Skeletal muscle satellite cell (primary cell): ENCODE measurements around the gene SERPINB2.
A peak's percentile ranks its signal among the peaks of the same experiment; 100 is the strongest.
"Not testable (repeated sequence)": the region's sequence is repeated elsewhere in the genome, so short reads cannot be mapped to it uniquely, and the experiment has no call there.

Source experiments
- H3K27me3 ChIP-seq: 2 replicates; pipeline ENCODE4 v1.7.0; 2013; ENCODE audit warnings: low read length; ENCODE audit not compliant: control insufficient read depth, insufficient read depth
- H3K36me3 ChIP-seq: 2 replicates; pipeline ENCODE4 v1.7.0; 2013; ENCODE audit warnings: mild to moderate bottlenecking, control low read depth, low read length; ENCODE audit not compliant: insufficient read depth
- H3K4me1 ChIP-seq: 2 replicates; pipeline ENCODE4 v1.7.0; 2013; ENCODE audit warnings: low read length; ENCODE audit not compliant: control insufficient read depth, insufficient read depth
- H3K4me2 ChIP-seq: 2 replicates; pipeline ENCODE4 v1.7.0; 2013; ENCODE audit warnings: mild to moderate bottlenecking, low read length
- H3K4me3 ChIP-seq: 2 replicates; pipeline ENCODE4 v1.7.0; 2013; ENCODE audit warnings: low read length
- H3K9ac ChIP-seq: 2 replicates; pipeline ENCODE4 v1.7.0; 2013; ENCODE audit warnings: mild to moderate bottlenecking, low read depth, low read length, moderate library complexity
- H3K9me3 ChIP-seq: replicated peaks from 2 replicates; pipeline ENCODE4 v1.7.0; 2013; ENCODE audit warnings: mild to moderate bottlenecking, control low read depth, low read length

Gene SERPINB2

GRCh38 chr18:63907664-63908063 lies 20.2 kb downstream of the SERPINB2 start, which contains the start of gene SERPINB10:
Gene SERPINB10, plus strand, starts transcription at chr18:63907958. Its CDS starts 7,553 bp downstream, at chr18:63915511.
- Histone ChIP-seq H3K4me2 (no peak within 1 kb of the TSS), H3K4me1 (no peaks in the 10 kb centered on the region), H3K9me3 (no peaks in the 10 kb centered on the region), H3K4me3 (no peak within 1 kb of the TSS), H3K27me3 (peaks cover 36% of the 10 kb centered on the region), H3K36me3 (no peaks in the 10 kb centered on the region), H3K9ac (no peak within 1 kb of the TSS)

DNA sequence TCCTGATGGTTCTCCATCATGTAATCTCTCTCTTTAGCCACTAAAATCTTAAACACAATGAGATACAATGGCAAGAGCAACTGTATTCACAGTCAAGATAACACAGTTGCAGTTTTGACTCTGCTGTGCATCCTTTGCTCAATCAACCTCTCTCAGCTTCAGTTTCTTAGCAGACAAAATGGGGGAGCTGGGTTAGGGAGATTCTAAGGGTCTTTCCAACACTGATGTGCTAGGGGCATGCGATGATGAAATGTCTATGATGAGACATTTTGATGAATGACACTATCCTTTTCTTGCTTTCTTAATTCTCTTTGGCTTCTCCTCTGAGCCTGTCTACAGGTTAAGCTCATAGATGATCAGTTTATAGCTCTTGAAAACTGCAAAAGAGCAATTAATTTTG lies 21.4 kb downstream of the SERPINB2 start:
- H3K4me1 ChIP-seq: no peaks in the 10 kb centered on the region
- H3K27me3 ChIP-seq: peaks cover 43% of the 10 kb centered on the region
- H3K4me3 ChIP-seq: no peak overlapping the region

GRCh38 chr18:63909870-63910269 lies 22.4 kb downstream of the SERPINB2 start:
- no peak overlapping the region for H3K4me3 ChIP-seq
- H3K9ac ChIP-seq: no peak overlapping the region
- H3K27me3 ChIP-seq: peaks cover 39% of the 10 kb centered on the region
- H3K4me2 ChIP-seq: no peak overlapping the region
- no peaks in the 10 kb centered on the region for H3K9me3 ChIP-seq
- H3K36me3 ChIP-seq: no peaks in the 10 kb centered on the region
- no peaks in the 10 kb centered on the region for H3K4me1 ChIP-seq

More for the DNA sequence above, 21.4 kb downstream of the SERPINB2 start:
- H3K9me3 ChIP-seq: no peaks in the 10 kb centered on the region
- H3K36me3 ChIP-seq: no peaks in the 10 kb centered on the region
- no peak overlapping the region for H3K9ac ChIP-seq
- no peak overlapping the region for H3K4me2 ChIP-seq

DNA sequence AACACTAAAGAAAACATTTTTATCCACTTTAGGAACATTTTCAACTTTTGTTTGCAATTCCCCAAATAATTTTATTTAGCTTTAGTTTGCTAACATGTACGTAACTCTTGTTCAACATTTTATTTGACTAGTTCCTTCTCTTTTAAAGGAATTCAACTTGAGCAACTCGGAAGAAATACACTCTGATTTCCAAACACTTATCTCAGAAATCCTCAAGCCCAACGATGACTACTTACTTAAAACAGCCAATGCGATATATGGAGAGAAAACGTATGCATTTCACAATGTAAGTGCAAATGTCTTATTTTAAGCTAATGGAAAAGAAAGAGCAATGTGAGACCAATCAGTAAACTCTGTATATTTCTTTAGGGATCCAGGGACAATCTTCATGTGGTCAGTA lies 30.3 kb downstream of the SERPINB2 start:
- H3K9ac ChIP-seq: no peak overlapping the region
- no peaks in the 10 kb centered on the region for H3K36me3 ChIP-seq
- no peak overlapping the region for H3K4me3 ChIP-seq
- peaks cover 56% of the 10 kb centered on the region for H3K27me3 ChIP-seq
- H3K9me3 ChIP-seq: no peaks in the 10 kb centered on the region
- H3K4me2 ChIP-seq: no peak overlapping the region
- H3K4me1 ChIP-seq: no peaks in the 10 kb centered on the region

DNA sequence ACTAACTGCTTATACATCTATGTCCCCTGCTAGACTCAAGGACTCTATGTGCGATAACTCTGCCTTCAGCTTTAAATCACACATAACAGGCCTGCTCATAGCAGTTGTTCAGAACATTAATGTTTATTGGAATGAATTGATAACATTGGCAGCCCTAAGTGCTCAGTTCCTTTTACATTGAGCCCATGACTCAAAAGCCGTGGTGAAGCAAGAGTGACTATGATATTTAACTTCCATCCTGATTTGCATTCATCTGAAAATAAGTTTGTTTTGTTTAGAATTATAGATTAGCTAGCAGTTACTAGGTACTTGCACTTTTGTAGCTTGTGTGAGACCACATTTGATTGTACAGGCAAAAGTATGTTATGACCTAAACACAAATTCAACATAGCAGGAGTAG lies 34.5 kb downstream of the SERPINB2 start:
- Histone ChIP-seq H3K4me3 (no peak overlapping the region), H3K27me3 (peaks cover 55% of the 10 kb centered on the region), H3K9ac (no peak overlapping the region), H3K9me3 (no peaks in the 10 kb centered on the region), H3K4me2 (no peak overlapping the region), H3K36me3 (no peaks in the 10 kb centered on the region), H3K4me1 (no peaks in the 10 kb centered on the region)

DNA sequence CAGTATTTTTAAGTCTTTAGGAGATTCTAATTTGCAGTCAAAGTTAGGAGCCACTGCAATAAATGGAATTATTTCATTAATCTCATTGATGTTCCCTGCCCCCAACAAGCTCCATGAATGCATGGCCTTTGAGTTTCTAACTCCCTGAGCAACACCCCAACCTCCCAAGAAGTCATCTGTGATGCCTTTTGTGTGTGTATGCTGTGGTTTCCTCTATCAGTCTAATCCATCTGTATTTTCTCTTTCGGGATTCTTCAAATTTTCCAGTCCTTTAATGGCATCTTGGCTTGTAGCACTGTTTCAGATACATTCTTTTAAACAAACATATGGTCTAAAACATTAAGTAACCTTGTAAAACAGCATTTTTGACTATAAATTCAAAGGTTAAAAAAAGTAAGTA lies 37.0 kb downstream of the SERPINB2 start:
- Histone ChIP-seq H3K4me2 (no peak overlapping the region), H3K4me1 (no peaks in the 10 kb centered on the region), H3K27me3 (peaks cover 51% of the 10 kb centered on the region), H3K9ac (no peak overlapping the region), H3K9me3 (no peaks in the 10 kb centered on the region), H3K36me3 (no peaks in the 10 kb centered on the region), H3K4me3 (no peak overlapping the region)

DNA sequence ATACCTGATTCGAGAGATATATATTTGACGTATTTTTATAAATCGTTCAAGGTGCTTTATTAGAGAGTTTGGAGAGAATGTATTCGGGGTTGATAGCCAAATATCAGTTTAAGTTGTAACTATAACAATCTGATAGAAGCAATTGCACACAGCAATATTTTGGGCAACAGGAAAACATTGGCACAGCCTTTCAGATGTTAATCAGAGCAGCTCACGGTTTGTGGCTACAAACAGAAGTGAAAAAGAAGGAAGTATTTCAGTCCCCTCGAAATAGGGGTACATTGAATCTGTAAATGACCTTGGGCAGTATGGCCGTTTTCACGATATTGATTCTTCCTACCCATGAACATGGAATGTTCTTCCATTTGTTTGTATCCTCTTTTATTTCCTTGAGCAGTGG lies 40.8 kb downstream of the SERPINB2 start:
- H3K36me3 ChIP-seq: no peaks in the 10 kb centered on the region
- H3K4me3 ChIP-seq: no peak overlapping the region
- no peak overlapping the region for H3K4me2 ChIP-seq
- H3K4me1 ChIP-seq: no peaks in the 10 kb centered on the region
- no peaks in the 10 kb centered on the region for H3K9me3 ChIP-seq
- H3K27me3 ChIP-seq: peaks cover 40% of the 10 kb centered on the region
- H3K9ac ChIP-seq: no peak overlapping the region

- not testable (repeated sequence) for H3K4me1 ChIP-seq, H3K9me3 ChIP-seq, H3K4me2 ChIP-seq, H3K36me3 ChIP-seq, H3K4me3 ChIP-seq, H3K9ac ChIP-seq
- H3K27me3 ChIP-seq: peaks cover 36% of the 10 kb centered on the region
Measured at GRCh38 chr18:63929369-63929768, 41.9 kb downstream of the SERPINB2 start.

- no peak overlapping the region for H3K9ac ChIP-seq
- H3K4me3 ChIP-seq: no peak overlapping the region
- H3K27me3 ChIP-seq: peaks cover 33% of the 10 kb centered on the region
- no peak overlapping the region for H3K4me2 ChIP-seq
- H3K9me3 ChIP-seq: no peaks in the 10 kb centered on the region
- H3K4me1 ChIP-seq: peaks cover 1% of the 10 kb centered on the region
- H3K36me3 ChIP-seq: no peaks in the 10 kb centered on the region
Measured at GRCh38 chr18:63930773-63931354, 43.4 kb downstream of the SERPINB2 start.

DNA sequence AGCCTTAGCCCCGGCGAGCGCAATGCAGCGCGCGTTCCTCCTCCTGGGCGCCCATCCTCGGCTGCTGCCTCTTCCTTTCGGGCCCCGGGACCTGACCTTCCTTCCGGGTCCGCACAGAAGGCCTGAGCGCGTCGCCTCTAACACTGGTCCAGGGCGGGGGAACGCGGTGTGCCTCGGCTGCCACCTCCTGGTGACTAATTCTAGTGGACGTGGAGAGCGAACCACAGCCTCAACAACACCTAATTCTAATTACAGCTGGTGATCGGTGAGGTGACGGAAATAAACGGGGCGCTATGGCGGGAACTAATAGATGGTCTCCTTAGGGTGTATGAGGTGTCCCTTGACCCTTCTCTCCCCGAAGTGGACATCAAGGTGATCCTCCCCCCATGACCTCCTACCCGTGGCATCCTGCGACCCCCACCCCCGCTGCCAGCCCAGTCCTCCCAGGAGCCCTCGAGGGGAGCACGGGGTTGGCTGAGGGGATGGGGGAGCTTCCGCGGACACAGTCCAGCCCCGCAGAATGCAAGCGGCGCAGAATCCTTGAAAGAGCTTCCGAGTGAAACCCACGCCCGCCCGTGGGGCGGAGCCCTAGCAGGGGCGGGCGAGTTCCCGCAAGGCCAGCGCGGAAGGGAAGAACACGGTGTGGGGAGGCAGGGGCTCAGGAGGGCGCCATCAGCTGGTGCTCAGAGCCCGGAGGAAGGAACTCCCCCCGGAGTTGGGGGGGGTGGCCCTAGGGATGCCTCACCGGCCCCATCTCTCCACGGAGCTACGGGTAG lies 48.8 kb downstream of the SERPINB2 start:
- peaks cover 10% of the 10 kb centered on the region for H3K4me1 ChIP-seq
- H3K27me3 ChIP-seq: peaks cover 42% of the 10 kb centered on the region
- H3K9ac ChIP-seq: peak overlapping the region; percentile 49
- no peaks in the 10 kb centered on the region for H3K9me3 ChIP-seq
- H3K4me3 ChIP-seq: peak overlapping the region; percentile 75
- no peaks in the 10 kb centered on the region for H3K36me3 ChIP-seq
- H3K4me2 ChIP-seq: peak overlapping the region; percentile 95

DNA sequence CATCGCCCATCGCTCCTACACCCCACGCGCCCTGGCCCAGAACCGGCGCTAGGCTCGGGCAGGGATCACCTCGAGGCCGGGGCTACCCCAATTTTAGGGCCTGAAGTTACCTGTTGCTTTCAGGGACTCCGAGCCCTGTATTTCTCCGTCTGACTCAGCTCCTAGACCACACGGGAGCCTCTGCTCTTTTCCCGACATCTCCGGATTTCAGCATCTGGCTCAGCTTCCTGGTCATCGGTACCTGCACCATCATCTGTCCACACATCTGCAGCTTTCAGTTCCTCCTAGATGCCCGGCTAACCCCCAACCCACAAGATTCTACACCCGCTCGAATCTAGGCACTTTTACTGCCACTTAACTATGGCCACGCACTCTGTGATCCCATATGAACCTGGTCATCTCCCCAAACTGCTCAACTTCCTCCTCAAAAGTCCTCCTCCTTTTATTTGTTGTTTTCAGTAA lies 49.5 kb downstream of the SERPINB2 start:
- peak overlapping the region; percentile 49 for H3K9ac ChIP-seq
- peaks cover 42% of the 10 kb centered on the region for H3K27me3 ChIP-seq
- H3K4me3 ChIP-seq: peak overlapping the region; percentile 75
- peak overlapping the region; percentile 95 for H3K4me2 ChIP-seq
- no peaks in the 10 kb centered on the region for H3K9me3 ChIP-seq
- peaks cover 10% of the 10 kb centered on the region for H3K4me1 ChIP-seq
- no peaks in the 10 kb centered on the region for H3K36me3 ChIP-seq

DNA sequence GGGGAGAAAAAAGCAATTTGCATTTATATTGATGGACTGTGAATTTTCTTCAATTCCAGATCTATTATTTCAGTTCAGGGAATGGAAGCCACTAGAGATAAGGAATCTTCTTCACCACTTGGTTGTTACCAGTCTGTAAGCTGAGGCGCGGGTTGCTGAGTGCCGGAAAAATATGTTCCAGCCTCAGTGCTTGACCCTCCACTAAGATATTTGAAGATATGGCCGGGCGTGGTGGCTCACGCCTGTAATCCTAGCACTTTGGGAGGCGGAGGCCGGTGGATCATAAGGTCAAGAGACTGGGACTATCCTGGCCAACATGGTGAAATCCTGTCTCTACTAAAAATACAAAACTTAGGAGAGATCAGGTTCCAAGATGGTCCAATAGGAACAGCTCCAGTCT lies 52.5 kb downstream of the SERPINB2 start:
- no peaks in the 10 kb centered on the region for H3K9me3 ChIP-seq
- peaks cover 37% of the 10 kb centered on the region for H3K27me3 ChIP-seq
- peaks cover 10% of the 10 kb centered on the region for H3K4me1 ChIP-seq
- H3K36me3 ChIP-seq: no peaks in the 10 kb centered on the region
- no peak overlapping the region for H3K9ac ChIP-seq
- H3K4me2 ChIP-seq: no peak overlapping the region
- no peak overlapping the region for H3K4me3 ChIP-seq
